PC-9 (cell line): ENCODE data around the gene GNAI1. TPM values are rescaled to one million over a fixed set of nuclear protein-coding genes. Genes with fewer than 3 reads are reported as not detected.

Source experiments
- BruUV-seq: library from RNA; stranded (reverse); fragments of 400-500 nt; replicated peaks from 2 replicates; lab custom pipeline; 2021; lab: Mats Ljungman, UMichigan
- CTCF ChIA-PET: fragments of 300-600 bp; sonication (Branson Sonifier 250); formaldehyde crosslinking; loops from one replicate; lab custom pipeline; 2022; ENCODE audit warnings: antibody characterized with exemption; lab: Charles Lee
- POLR2A ChIA-PET: fragments of 300-600 bp; sonication (Branson Sonifier 250); formaldehyde crosslinking; loops from one replicate; lab custom pipeline; 2022; ENCODE audit warnings: antibody characterized with exemption; ENCODE audit not compliant: unreplicated experiment; lab: Charles Lee
- DNase-seq, 2 experiments: peaks; one replicate each; pipeline versions ENCODE4 v3.0.0 to v3.0.0-alpha.2; 2015 to 2022; ENCODE audit warnings: mixed read lengths in 1 of 2
- H2AFZ ChIP-seq: fragments of 200-600 bp; sonication (generic); 2 replicates; pipeline ENCODE4 v1.8.1; 2017; ENCODE audit warnings: antibody characterized with exemption
- H3F3A ChIP-seq: fragments of 200-600 bp; sonication (generic); 2 replicates; pipeline ENCODE4 v1.8.1; 2017; ENCODE audit warnings: antibody characterized with exemption, mild to moderate bottlenecking, low read depth; ENCODE audit not compliant: insufficient read depth
- H3K27ac ChIP-seq: fragments of 200-600 bp; sonication (generic); 2 replicates; pipeline ENCODE4 v1.6.1; 2016; ENCODE audit warnings: mixed run types
- H3K27me3 ChIP-seq: fragments of 200-600 bp; sonication (generic); 2 replicates; pipeline ENCODE4 v1.6.1; 2016; ENCODE audit warnings: low read depth, mixed run types; ENCODE audit not compliant: insufficient read depth
- H3K36me3 ChIP-seq: fragments of 200-600 bp; sonication (generic); 2 replicates; pipeline ENCODE4 v1.6.1; 2016; ENCODE audit warnings: low read depth, mixed run types
- H3K4me1 ChIP-seq: fragments of 200-600 bp; sonication (generic); replicated peaks from 2 replicates; pipeline ENCODE4 v1.6.1; 2016; ENCODE audit warnings: mixed run types; ENCODE audit not compliant: insufficient read depth
- H3K4me2 ChIP-seq: fragments of 200-600 bp; sonication (generic); 2 replicates; pipeline ENCODE4 v1.6.1; 2017; ENCODE audit warnings: mixed run types
- H3K4me3 ChIP-seq: fragments of 200-600 bp; sonication (generic); 2 replicates; pipeline ENCODE4 v1.6.1; 2016; ENCODE audit warnings: mixed run types
- H3K79me2 ChIP-seq: fragments of 200-600 bp; sonication (generic); 2 replicates; pipeline ENCODE4 v1.6.1; 2017; ENCODE audit warnings: low read depth, mixed run types
- H3K9me2 ChIP-seq: fragments of 200-600 bp; sonication (generic); 2 replicates; pipeline ENCODE4 v1.8.1; 2017; ENCODE audit warnings: mild to moderate bottlenecking; ENCODE audit not compliant: insufficient read depth
- H3K9me3 ChIP-seq: fragments of 200-600 bp; sonication (generic); 2 replicates; pipeline ENCODE4 v1.8.1; 2016; ENCODE audit warnings: low read depth; ENCODE audit not compliant: insufficient read depth
- H4K20me1 ChIP-seq: fragments of 200-600 bp; sonication (generic); 2 replicates; pipeline ENCODE4 v1.8.1; 2017; ENCODE audit not compliant: insufficient read depth
- CTCF ChIP-seq: fragments of 200-600 bp; sonication (generic); conservative IDR thresholded peaks from 2 replicates; pipeline ENCODE4 v1.6.1; 2017; ENCODE audit warnings: mixed run types, antibody characterized with exemption, mild to moderate bottlenecking, moderate library complexity
- EZH2 ChIP-seq: fragments of 200-600 bp; sonication (generic); IDR thresholded peaks from 2 replicates; pipeline ENCODE4 v1.8.0; 2017; ENCODE audit warnings: antibody characterized with exemption, low read depth
- intact Hi-C: fragments of 100-400 bp; cut with micrococcal nuclease; formaldehyde crosslinking; loops from one replicate; pipeline ENCODE4 v1.10.0; 2022; ENCODE audit not compliant: unreplicated experiment
- total RNA-seq: library from RNA; stranded (reverse); gene quantifications from 2 replicates; pipeline ENCODE4 v1.2.3, GENCODE V29; 2021

GNAI1 gene
- total RNA-seq, 1 experiment from 2014 or later: 16.8 TPM

GRCh38 chr7:80170445-80170844, 35.8 kb downstream of the GNAI1 start:
- no peaks in the 10 kb centered on the region for H3K27me3 ChIP-seq
- H4K20me1 ChIP-seq: no peaks in the 10 kb centered on the region
- no TSS peak for BruUV-seq
- no peaks in the 10 kb centered on the region for H3K36me3 ChIP-seq
- H3K4me3 ChIP-seq: no peak overlapping the region
- intact Hi-C loops: no loop called here
- POLR2A ChIA-PET: no interaction called here
- CTCF ChIA-PET: no interaction called here
- H3K9me2 ChIP-seq: no peaks in the 10 kb centered on the region
- no peak overlapping the region for H3K27ac ChIP-seq
- no peaks in the 10 kb centered on the region for H3K4me1 ChIP-seq
- DNase-seq: no peak
- TF ChIP-seq EZH2: no peak
- no peak for TF ChIP-seq CTCF
- no peak overlapping the region for H3K4me2 ChIP-seq
- no peak overlapping the region for H2AFZ ChIP-seq
- no peaks in the 10 kb centered on the region; the same call in 1 of the 2 replicates for H3K79me2 ChIP-seq
- H3K9me3 ChIP-seq: peaks cover 18% of the 10 kb centered on the region
- H3F3A ChIP-seq: no peaks in the 10 kb centered on the region

GRCh38 chr7:80172387-80172786, 37.8 kb downstream of the GNAI1 start:
- Histone ChIP-seq H3K9me3 (peaks cover 18% of the 10 kb centered on the region), H3K36me3 (no peaks in the 10 kb centered on the region), H4K20me1 (no peaks in the 10 kb centered on the region), H3K27me3 (no peaks in the 10 kb centered on the region), H3F3A (no peaks in the 10 kb centered on the region), H3K9me2 (no peaks in the 10 kb centered on the region), H2AFZ (no peak overlapping the region), H3K27ac (no peak overlapping the region), H3K4me2 (no peak overlapping the region), H3K4me3 (no peak overlapping the region), H3K79me2 (no peaks in the 10 kb centered on the region; the same call in 1 of the 2 replicates), H3K4me1 (no peaks in the 10 kb centered on the region)
- TF ChIP-seq CTCF (no peak), EZH2 (no peak)
- intact Hi-C loops: no loop called here
- no peak for DNase-seq
- BruUV-seq: no TSS peak
- ChIA-PET POLR2A (no interaction called here), CTCF (no interaction called here)

GRCh38 chr7:80175744-80176143, 41.1 kb downstream of the GNAI1 start:
- no TSS peak for BruUV-seq
- POLR2A ChIA-PET: no interaction called here
- intact Hi-C loops: no loop called here
- Histone ChIP-seq H4K20me1 (no peaks in the 10 kb centered on the region), H3F3A (no peaks in the 10 kb centered on the region), H3K27me3 (no peaks in the 10 kb centered on the region), H2AFZ (no peak overlapping the region), H3K4me2 (no peak overlapping the region), H3K9me2 (no peaks in the 10 kb centered on the region), H3K27ac (no peak overlapping the region), H3K4me1 (no peaks in the 10 kb centered on the region), H3K9me3 (peaks cover 8% of the 10 kb centered on the region; the same call in 1 of the 2 replicates), H3K4me3 (no peak overlapping the region), H3K36me3 (no peaks in the 10 kb centered on the region), H3K79me2 (no peaks in the 10 kb centered on the region)
- DNase-seq: no peak
- TF ChIP-seq CTCF (no peak), EZH2 (no peak)
- CTCF ChIA-PET: no interaction called here
